ENCODE data around the gene CACNA2D3.

DNA sequence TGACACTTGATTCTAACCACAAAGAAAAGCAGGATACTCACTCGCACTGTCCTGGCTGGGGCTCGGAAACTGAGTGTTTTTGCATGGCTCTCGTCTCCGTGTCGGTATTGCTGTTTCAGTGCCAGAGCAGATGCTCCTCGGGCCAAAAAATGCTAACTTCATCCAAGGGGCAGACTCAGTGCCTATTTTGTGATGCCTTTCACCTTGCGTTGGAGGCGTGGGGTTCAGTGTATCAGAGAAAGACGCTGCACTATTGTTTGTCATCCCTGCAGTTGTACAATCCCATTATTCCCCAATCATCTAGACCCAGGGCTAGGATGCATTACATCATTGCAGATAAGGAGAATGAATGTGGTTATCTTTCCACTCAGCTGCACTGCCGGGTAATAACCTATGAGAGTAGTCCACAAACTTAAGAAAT, 1.4 kb downstream of the CACNA2D3 start:
- TF ChIP-seq, protein P1, sequence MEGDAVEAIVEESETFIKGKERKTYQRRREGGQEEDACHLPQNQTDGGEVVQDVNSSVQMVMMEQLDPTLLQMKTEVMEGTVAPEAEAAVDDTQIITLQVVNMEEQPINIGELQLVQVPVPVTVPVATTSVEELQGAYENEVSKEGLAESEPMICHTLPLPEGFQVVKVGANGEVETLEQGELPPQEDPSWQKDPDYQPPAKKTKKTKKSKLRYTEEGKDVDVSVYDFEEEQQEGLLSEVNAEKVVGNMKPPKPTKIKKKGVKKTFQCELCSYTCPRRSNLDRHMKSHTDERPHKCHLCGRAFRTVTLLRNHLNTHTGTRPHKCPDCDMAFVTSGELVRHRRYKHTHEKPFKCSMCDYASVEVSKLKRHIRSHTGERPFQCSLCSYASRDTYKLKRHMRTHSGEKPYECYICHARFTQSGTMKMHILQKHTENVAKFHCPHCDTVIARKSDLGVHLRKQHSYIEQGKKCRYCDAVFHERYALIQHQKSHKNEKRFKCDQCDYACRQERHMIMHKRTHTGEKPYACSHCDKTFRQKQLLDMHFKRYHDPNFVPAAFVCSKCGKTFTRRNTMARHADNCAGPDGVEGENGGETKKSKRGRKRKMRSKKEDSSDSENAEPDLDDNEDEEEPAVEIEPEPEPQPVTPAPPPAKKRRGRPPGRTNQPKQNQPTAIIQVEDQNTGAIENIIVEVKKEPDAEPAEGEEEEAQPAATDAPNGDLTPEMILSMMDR (IDR thresholded peaks at IDR 0.05; ENCODE audit: low read length): no peak
- TF ChIP-seq EZH2phosphoT487 (IDR thresholded peaks at IDR 0.05; ENCODE audit: low read length) (no peak), EZH2 (optimal IDR thresholded peaks at IDR 0.05; ENCODE audit: low read depth, low read length) (no peak)
